B cell (primary cell): ENCODE results near the gene ANGPTL7. TPM values are rescaled to one million over a fixed set of nuclear protein-coding genes. Genes with fewer than 3 reads are reported as not detected.

Experiments
- ATAC-seq: fragments of 200-7000 bp; cut with Tn5 transposase; one replicate; pipeline ENCODE4 v1.10.0; 2021; ENCODE audit warnings: low read depth, mild to moderate bottlenecking, moderate number of reproducible peaks, moderate library complexity
- CTCF ChIA-PET: fragments of 350-600 bp; sonication (Branson Sonifier 250); formaldehyde crosslinking; loops from one replicate; lab custom pipeline; 2021; ENCODE audit warnings: antibody characterized with exemption, inconsistent platforms; lab: Charles Lee
- POLR2A ChIA-PET: fragments of 350-600 bp; sonication (Branson Sonifier 250); formaldehyde crosslinking; loops from one replicate; lab custom pipeline; 2021; ENCODE audit warnings: antibody characterized with exemption; lab: Charles Lee
- DNase-seq: peaks from one replicate; pipeline ENCODE4 v3.0.0; 2013
- H2AFZ ChIP-seq: 2 replicates; pipeline ENCODE4 v1.6.1; 2012; ENCODE audit warnings: mild to moderate bottlenecking, low read depth, low read length; ENCODE audit not compliant: insufficient read depth, poor library complexity, severe bottlenecking
- H3K27ac ChIP-seq, 2 donors: 1 replicate in 1 of 2; 2 replicates in 1 of 2; pipeline ENCODE4 v1.5.1; 2012 to 2013; ENCODE audit warnings: low read length in 2 of 2, mild to moderate bottlenecking in 2 of 2, moderate library complexity in 1 of 2
- H3K27me3 ChIP-seq, 4 experiments: fragments of 200-600 bp in 1 of 4; sonication (generic) in 1 of 4; replicated peaks in 1 of 4; 1 replicate in 2 of 4; 2 replicates in 2 of 4; pipeline versions ENCODE4 v1.6.1 to v1.7.0; 2013 to 2016; ENCODE audit warnings: low read length in 3 of 4, mild to moderate bottlenecking in 2 of 4, mixed read lengths in 1 of 4, moderate library complexity in 1 of 4; ENCODE audit not compliant: insufficient read depth in 4 of 4, control insufficient read depth in 3 of 4; ENCODE audit errors: control extremely low read depth in 1 of 4
- H3K36me3 ChIP-seq, 2 experiments: replicated peaks in 1 of 2; 1 replicate in 1 of 2; 2 replicates in 1 of 2; pipeline versions ENCODE4 v1.6.1 to v1.7.1; 2013; ENCODE audit warnings: low read length in 1 of 2; ENCODE audit not compliant: insufficient read depth in 2 of 2, control insufficient read depth in 1 of 2; ENCODE audit errors: control extremely low read depth in 1 of 2, extremely low read depth in 1 of 2
- H3K4me1 ChIP-seq, 2 donors: fragments of 200-600 bp in 1 of 2; sonication (generic) in 1 of 2; 1 replicate in 1 of 2; 2 replicates in 1 of 2; pipeline versions ENCODE4 v1.5.1 to v1.6.1; 2013 to 2017; ENCODE audit warnings: low read length in 2 of 2; ENCODE audit not compliant: control insufficient read depth in 2 of 2, insufficient read depth in 2 of 2
- H3K4me2 ChIP-seq: replicated peaks from 2 replicates; pipeline ENCODE3; 2012; ENCODE audit warnings: mild to moderate bottlenecking, low read depth, low read length; ENCODE audit not compliant: poor library complexity, severe bottlenecking
- H3K4me3 ChIP-seq, 5 experiments: fragments of 200-600 bp in 1 of 5; sonication (generic) in 1 of 5; 1 replicate in 3 of 5; 2 replicates in 2 of 5; pipeline versions ENCODE4 v1.5.1 to v1.7.0; 2011 to 2016; ENCODE audit warnings: low read length in 4 of 5, mild to moderate bottlenecking in 4 of 5, low read depth in 2 of 5, control low read depth in 1 of 5, moderate library complexity in 1 of 5; ENCODE audit not compliant: insufficient read depth in 1 of 5; ENCODE audit errors: control extremely low read depth in 1 of 5, extremely low read depth in 1 of 5
- H3K79me2 ChIP-seq: fragments of 200-600 bp; sonication (generic); one replicate; pipeline ENCODE4 v1.6.0; 2016; ENCODE audit warnings: low read length; ENCODE audit not compliant: control insufficient read depth, insufficient read depth
- H3K9ac ChIP-seq: fragments of 200-600 bp; sonication (generic); 2 replicates; pipeline ENCODE4 v1.6.1; 2017; ENCODE audit warnings: mild to moderate bottlenecking, low read length, moderate library complexity
- H3K9me3 ChIP-seq, 3 donors: one replicate each; pipeline versions ENCODE4 v1.6.1 to v1.7.1; 2013; ENCODE audit warnings: low read length in 2 of 3; ENCODE audit not compliant: control insufficient read depth in 2 of 3, insufficient read depth in 1 of 3; ENCODE audit errors: control extremely low read depth in 1 of 3
- H4K20me1 ChIP-seq: 2 replicates; pipeline ENCODE4 v1.6.0; 2012; ENCODE audit warnings: mild to moderate bottlenecking, low read length; ENCODE audit not compliant: insufficient read depth, control insufficient read depth, poor library complexity, severe bottlenecking
- H3K27ac Mint-ChIP-seq: one replicate; pipeline ENCODE4 v1.8.0; 2021; ENCODE audit warnings: mixed read lengths
- H3K27me3 Mint-ChIP-seq: one replicate; pipeline ENCODE4 v1.8.0; 2021; ENCODE audit warnings: mixed read lengths
- H3K4me1 Mint-ChIP-seq: one replicate; pipeline ENCODE4 v1.8.0; 2021; ENCODE audit warnings: mixed read lengths
- H3K4me3 Mint-ChIP-seq: one replicate; pipeline ENCODE4 v1.8.0; 2021; ENCODE audit warnings: mixed read lengths
- H3K9me3 Mint-ChIP-seq: one replicate; pipeline ENCODE4 v1.8.0; 2022; ENCODE audit warnings: mixed read lengths; ENCODE audit not compliant: insufficient read depth
- CTCF ChIP-seq: fragments of 200-600 bp; IDR thresholded peaks from one replicate; pipeline ENCODE4 v1.8.0; 2022; ENCODE audit warnings: antibody characterized with exemption, mild to moderate bottlenecking
- EZH2 ChIP-seq: IDR thresholded peaks from 2 replicates; pipeline ENCODE4 v1.6.1; 2012; ENCODE audit warnings: borderline replicate concordance, low read depth, mild to moderate bottlenecking, moderate library complexity, low read length; ENCODE audit not compliant: insufficient read depth, poor library complexity, severe bottlenecking
- WGBS: methylation state at CpG from one replicate; pipeline ENCODE4 v1.1.5; 2013; ENCODE audit warnings: missing lambda C conversion rate; ENCODE audit not compliant: insufficient coverage; 5-methylcytosine and 5-hydroxymethylcytosine counted together
- intact Hi-C: fragments of 100-400 bp; cut with micrococcal nuclease; formaldehyde crosslinking; loops from one replicate; pipeline ENCODE4 v1.10.0; 2022
- polyA plus RNA-seq: library from polyadenylated mRNA; depleted of rRNA; stranded (reverse); fragments of >200 nt; gene quantifications from 2 replicates; pipeline ENCODE4 v1.2.3, GENCODE V29; 2012
- small RNA-seq: library from RNA; depleted of rRNA; stranded (forward); fragments of <200 nt; gene quantifications from one replicate; pipeline ENCODE3, GENCODE V24; 2012; ENCODE audit warnings: low replicate concordance, low read depth; ENCODE audit not compliant: insufficient read length
- total RNA-seq, 2 donors: library from RNA; stranded (reverse); fragments of 120-200 nt in 1 of 2; gene quantifications; 1 replicate in 1 of 2; 2 replicates in 1 of 2; pipeline versions ENCODE4 v1.2.3 to v1.2.4, GENCODE V29; 2013 to 2022

ANGPTL7 gene
- total and polyA plus RNA-seq, 2 donors (not counting 1 experiment from before 2014, with no cell fraction given), result not detected

- no peaks in the 10 kb centered on the region for H3K27me3 Mint-ChIP-seq
- no peak for ATAC-seq
- Histone ChIP-seq H3K27ac (no peak overlapping the region), H2AFZ (no peak overlapping the region), H3K36me3 (peaks cover 14 to 60% of the 10 kb centered on the region in 2 experiments), H3K4me3 (no peak overlapping the region), H3K27me3 (no peaks in the 10 kb centered on the region), H3K4me1 (peaks cover 5% of the 10 kb centered on the region in 2 donors), H4K20me1 (no peaks in the 10 kb centered on the region), H3K4me2 (no peak overlapping the region), H3K79me2 (peaks cover 1% of the 10 kb centered on the region), H3K9me3 (no peaks in the 10 kb centered on the region), H3K9ac (no peak overlapping the region)
- H3K9me3 Mint-ChIP-seq, result no peaks in the 10 kb centered on the region
- intact Hi-C loops, result no loop called here
- DNase-seq, result no peak
- no peak overlapping the region for H3K27ac Mint-ChIP-seq
- 79% methylated on average over 2 of the region's 3 CpGs for WGBS
- CTCF ChIA-PET, result interaction anchor here (0.6 to 3.0 kb wide), 4 partner anchors 11 to 398 kb away, joined by 3 to 10 read pairs (median 4); no protein-coding TSS in a partner anchor
- no peak overlapping the region for H3K4me3 Mint-ChIP-seq
- POLR2A ChIA-PET, result no interaction called here
- H3K4me1 Mint-ChIP-seq, result peaks cover 5% of the 10 kb centered on the region
- TF ChIP-seq CTCF (no peak), EZH2 (no peak)
These were observed 56.1 kb downstream of the ANGPTL7 start for GRCh38 chr1:11245248-11245647.

Small RNAs within 50 kb of the gene (small RNA-seq; reads per million reads assigned to genes)
- gene RNU6-291P (not detected), gene RNU6-537P (not detected), gene RPL39P6 (not detected)

Other genes with a start within 250 kb of the ANGPTL7 start
- gene TARDBP, start 176.7 kb upstream of the ANGPTL7 start, total RNA-seq, result 222 and 226 TPM in 2 replicates
- gene TARDBP, start 176.7 kb upstream of the ANGPTL7 start, polyA plus RNA-seq, result 85.2 and 280 TPM in 2 replicates
- gene MASP2, start 142.1 kb upstream of the ANGPTL7 start, total RNA-seq, result not detected in 2 replicates
- 0.06 and 0.30 TPM in 2 replicates for gene MASP2, start 142.1 kb upstream of the ANGPTL7 start, polyA plus RNA-seq
- gene SRM, start 129.3 kb upstream of the ANGPTL7 start, total RNA-seq, result 38.9 and 39.4 TPM in 2 replicates
- gene SRM, start 129.3 kb upstream of the ANGPTL7 start, polyA plus RNA-seq, result 60.5 and 79.2 TPM in 2 replicates
- gene EXOSC10, start 89.5 kb upstream of the ANGPTL7 start, total RNA-seq, result 118 and 119 TPM in 2 replicates
- 83.4 and 135 TPM in 2 replicates for gene EXOSC10, start 89.5 kb upstream of the ANGPTL7 start, polyA plus RNA-seq
- 50.7 and 52.3 TPM in 2 replicates for gene MTOR, start 73.2 kb downstream of the ANGPTL7 start, total RNA-seq
- gene MTOR, start 73.2 kb downstream of the ANGPTL7 start, polyA plus RNA-seq, result 30.3 and 30.7 TPM in 2 replicates
- gene UBIAD1, start 83.8 kb downstream of the ANGPTL7 start, total RNA-seq, result 28.1 and 30.9 TPM in 2 replicates
- 17.1 and 17.8 TPM in 2 replicates for gene UBIAD1, start 83.8 kb downstream of the ANGPTL7 start, polyA plus RNA-seq